ENCODE data around the gene ZNF799. TPM values are rescaled to one million over a fixed set of nuclear protein-coding genes. Genes with fewer than 3 reads are reported as not detected.

Gene ZNF799
- total and polyA plus RNA-seq, 2 of the 4 experiments (the other 2 are of a cell fraction): 0.79 to 3.4 TPM

DNA sequence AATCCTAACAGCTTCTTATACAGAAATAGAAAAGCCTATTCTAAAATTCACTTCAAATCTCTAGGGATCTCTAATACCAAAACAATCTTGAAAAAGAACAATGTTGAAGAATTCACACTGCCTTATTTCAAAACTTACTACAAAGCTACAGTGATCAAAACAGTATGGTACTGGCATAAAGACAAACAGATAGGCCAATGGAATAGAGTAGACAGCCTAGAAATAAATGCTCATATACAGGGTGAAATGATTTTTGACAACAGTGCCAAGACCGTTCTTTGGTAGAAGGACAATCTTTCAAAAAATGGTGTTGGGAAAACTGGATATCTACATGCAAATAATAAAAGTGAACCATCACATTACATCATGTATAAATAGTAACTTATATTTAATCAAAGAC, 55.9 kb downstream of the ZNF799 start:
- no peak for DNase-seq
- intact Hi-C loops (cut with micrococcal nuclease) (no loop called here), dilution Hi-C loops (cut with HindIII; ENCODE audit: low sequenced_read_pairs, unreplicated experiment) (no loop called here), in situ Hi-C loops (cut with MboI; ENCODE audit: low sequenced_read_pairs) (no loop called here)
- H3K4me1 ChIP-seq (ENCODE audit: control insufficient read depth, insufficient read depth, low read length): no peaks in the 10 kb centered on the region
- H2BK5ac ChIP-seq (ENCODE audit: low read depth, low read length, poor library complexity, severe bottlenecking): no peak overlapping the region
- H3K27me3 ChIP-seq (ENCODE audit: control insufficient read depth, insufficient read depth, low read length): no peaks in the 10 kb centered on the region
- no peak overlapping the region for H4K5ac ChIP-seq (ENCODE audit: low read depth, low read length)
- POLR2A ChIA-PET (ENCODE audit: unreplicated experiment): no interaction called here
- no peak overlapping the region for H2BK20ac ChIP-seq (ENCODE audit: low read depth, low read length)
- no peak overlapping the region for H2BK15ac ChIP-seq (ENCODE audit: low read depth, low read length)
- H4K8ac ChIP-seq (ENCODE audit: low read depth in 2 of 2, low read length in 2 of 2): no peak overlapping the region
- no peak overlapping the region for H2AK9ac ChIP-seq (replicated peaks; ENCODE audit: low read depth, low read length, poor library complexity)
- peaks cover 34% of the 10 kb centered on the region for H3K9me3 ChIP-seq (ENCODE audit: control insufficient read depth, insufficient read depth, low read length)
- no peak for ATAC-seq (ENCODE audit: low read depth)
- no peak for TF ChIP-seq FOS (IDR thresholded peaks at IDR 0.05; ENCODE audit: low read depth, low read length)
- TF ChIP-seq RFX5 (IDR thresholded peaks at IDR 0.05; ENCODE audit: low read depth, low read length): no peak
- no peak for TF ChIP-seq CHD1 (IDR thresholded peaks at IDR 0.05; ENCODE audit: low read depth, low read length)
- no peak for TF ChIP-seq MXI1 (IDR thresholded peaks at IDR 0.05; ENCODE audit: borderline replicate concordance, low read depth, low read length)
- TF ChIP-seq MAZ (IDR thresholded peaks at IDR 0.05; ENCODE audit: borderline replicate concordance, low read depth, low read length): no peak
- TF ChIP-seq BHLHE40 (IDR thresholded peaks at IDR 0.05; ENCODE audit: low read depth, low read length): no peak
- no peak for TF ChIP-seq SMC3 (IDR thresholded peaks at IDR 0.05; ENCODE audit: low read depth, low read length)
- no peak for TF ChIP-seq RCOR1 (IDR thresholded peaks at IDR 0.05; ENCODE audit: insufficient replicate concordance, low read length)
- TF ChIP-seq CEBPB (IDR thresholded peaks at IDR 0.05; ENCODE audit: low read depth, low read length): no peak
- TF ChIP-seq NFE2L2 (IDR thresholded peaks at IDR 0.05; ENCODE audit: low read depth, low read length): no peak
- no peak for TF ChIP-seq POLR2A (IDR thresholded peaks at IDR 0.05; ENCODE audit: low read depth, low read length)
- TF ChIP-seq ELK1 (IDR thresholded peaks at IDR 0.05; ENCODE audit: borderline replicate concordance, low read depth, low read length): no peak
- no peak overlapping the region for H3K4me2 ChIP-seq (ENCODE audit: low read depth, low read length)
- no peak overlapping the region for H3K56ac ChIP-seq (ENCODE audit: extremely low read depth, insufficient read depth, low read length)
- no peak overlapping the region for H3K27ac ChIP-seq (ENCODE audit: insufficient read depth, low read length)
- H3K79me1 ChIP-seq (ENCODE audit: low read depth in 1 of 2, low read length in 2 of 2): no peaks in the 10 kb centered on the region
- no peak overlapping the region for H4K91ac ChIP-seq (ENCODE audit: insufficient read depth, low read depth, low read length)
- H3K4ac ChIP-seq (ENCODE audit: low read depth, low read length): no peak overlapping the region
- H3K14ac ChIP-seq (replicated peaks; ENCODE audit: low read depth, low read length): no peak overlapping the region
- no peak overlapping the region for H3K9ac ChIP-seq (ENCODE audit: low read depth, low read length)
- H4K20me1 ChIP-seq (ENCODE audit: insufficient read depth, low read length): no peaks in the 10 kb centered on the region
- CTCF ChIA-PET: interaction anchor here (0.6 kb wide), 1 partner anchor 96 kb away, joined by 7 read pairs; the partner anchor contains the start of gene ZNF443
- H3K36me3 ChIP-seq (ENCODE audit: control insufficient read depth, insufficient read depth, low read length): peaks cover 3% of the 10 kb centered on the region; the same call in 1 of the 2 replicates
- no CpG with 5 or more reads among the region's 1 CpG for WGBS, 2 experiments (ENCODE audit: extremely low coverage in 2 of 2, insufficient read length in 1 of 2)
- H3K4me3 ChIP-seq (ENCODE audit: insufficient read depth, low read depth, low read length): no peak overlapping the region
- H3K9me1 ChIP-seq (ENCODE audit: insufficient read depth, low read length): no peaks in the 10 kb centered on the region
- H3K18ac ChIP-seq (ENCODE audit: low read depth, low read length): no peak overlapping the region
- no peak overlapping the region for H2AK5ac ChIP-seq (ENCODE audit: low read depth, low read length)
- H2AFZ ChIP-seq (replicated peaks; ENCODE audit: low read length, poor library complexity): no peak overlapping the region
- no TSS peak for BruUV-seq (replicated peaks)
- H2BK120ac ChIP-seq (ENCODE audit: low read depth, low read length): no peak overlapping the region
- no peak overlapping the region for H3K23ac ChIP-seq (ENCODE audit: low read depth, low read length)

Measured in IMR-90 (cell line).